OCI-LY1 (cell line): ENCODE results near the gene HMCN2.
"Not testable (repeated sequence)": the region's sequence is repeated elsewhere in the genome, so short reads cannot be mapped to it uniquely, and the experiment has no call there.

Experiments used
- H2AFZ ChIP-seq: fragments of 200-600 bp; sonication (generic), shearing (Covaris generic); 2 replicates; pipeline ENCODE4 v1.6.0; 2014; ENCODE audit warnings: antibody characterized with exemption, mild to moderate bottlenecking, low read length
- H3F3A ChIP-seq: fragments of 200-600 bp; sonication (generic), shearing (Covaris generic); 2 replicates; pipeline ENCODE4 v1.6.0; 2014; ENCODE audit warnings: mild to moderate bottlenecking, antibody characterized with exemption, low read length, moderate library complexity; ENCODE audit not compliant: insufficient read depth
- H3K27ac ChIP-seq: fragments of 200-600 bp; sonication (generic); 2 replicates; pipeline ENCODE4 v1.5.1; 2014; ENCODE audit warnings: low read length, mixed run types, mild to moderate bottlenecking, low read depth; ENCODE audit not compliant: poor library complexity, severe bottlenecking
- H3K27me3 ChIP-seq: fragments of 200-600 bp; sonication (generic); 2 replicates; pipeline ENCODE4 v1.6.0; 2014; ENCODE audit warnings: antibody characterized with exemption, mild to moderate bottlenecking, low read length, moderate library complexity; ENCODE audit not compliant: insufficient read depth
- H3K36me3 ChIP-seq: fragments of 200-600 bp; sonication (generic); 2 replicates; pipeline ENCODE4 v1.6.1; 2014; ENCODE audit warnings: mild to moderate bottlenecking, antibody characterized with exemption, low read length, moderate library complexity, mixed read lengths; ENCODE audit not compliant: insufficient read depth
- H3K4me1 ChIP-seq: fragments of 200-600 bp; sonication (generic); 2 replicates; pipeline ENCODE4 v1.5.1; 2014; ENCODE audit warnings: mild to moderate bottlenecking, low read length, moderate library complexity; ENCODE audit not compliant: insufficient read depth, severe bottlenecking
- H3K4me2 ChIP-seq: fragments of 200-600 bp; sonication (generic), shearing (Covaris generic); 2 replicates; pipeline ENCODE4 v1.6.1; 2014; ENCODE audit warnings: low read length
- H3K4me3 ChIP-seq: fragments of 200-600 bp; sonication (generic); 2 replicates; pipeline ENCODE4 v1.5.1; 2014; ENCODE audit warnings: low read length, low read depth, mild to moderate bottlenecking, mixed read lengths; ENCODE audit not compliant: poor library complexity, severe bottlenecking
- H3K79me2 ChIP-seq: fragments of 200-600 bp; shearing (Covaris generic); 2 replicates; pipeline ENCODE4 v1.6.1; 2016; ENCODE audit warnings: mixed run types, low read length, mixed read lengths; ENCODE audit not compliant: insufficient read depth
- H3K9ac ChIP-seq: fragments of 200-600 bp; sonication (generic), shearing (Covaris generic); 2 replicates; pipeline ENCODE4 v1.6.1; 2014; ENCODE audit warnings: mild to moderate bottlenecking, low read length, mixed read lengths
- H3K9me2 ChIP-seq: fragments of 200-600 bp; sonication (generic), shearing (Covaris generic); 2 replicates; pipeline ENCODE4 v1.6.1; 2014; ENCODE audit warnings: low read depth, mild to moderate bottlenecking, low read length, mixed read lengths
- H3K9me3 ChIP-seq: fragments of 200-600 bp; shearing (Covaris generic); 2 replicates; pipeline ENCODE4 v1.6.1; 2014; ENCODE audit warnings: low read length, mixed read lengths
- H4K20me1 ChIP-seq: fragments of 200-600 bp; sonication (generic), shearing (Covaris generic); 2 replicates; pipeline ENCODE4 v1.6.0; 2016; ENCODE audit warnings: mild to moderate bottlenecking, low read length; ENCODE audit not compliant: insufficient read depth
- CTCF ChIP-seq: fragments of 200-600 bp; sonication (generic), shearing (Covaris generic); IDR thresholded peaks from 2 replicates; pipeline ENCODE4 v1.5.1; 2017; ENCODE audit warnings: mild to moderate bottlenecking, antibody characterized with exemption, low read length, moderate library complexity, mixed read lengths
- EZH2 ChIP-seq: fragments of 200-600 bp; sonication (generic), shearing (Covaris generic); IDR thresholded peaks from 2 replicates; pipeline ENCODE4 v1.8.0; 2017; ENCODE audit warnings: borderline replicate concordance, mixed run types, mild to moderate bottlenecking, antibody characterized with exemption, low read length, moderate library complexity, mixed read lengths

The HMCN2 gene

GRCh38 chr9:130433168-130433946 lies 167.8 kb downstream of the HMCN2 start:
- H3F3A ChIP-seq: no peaks in the 10 kb centered on the region
- no peaks in the 10 kb centered on the region for H3K9me2 ChIP-seq
- H3K27me3 ChIP-seq: peaks cover 10% of the 10 kb centered on the region; the same call in 1 of the 2 replicates
- no peak overlapping the region for H3K4me3 ChIP-seq
- H3K36me3 ChIP-seq: no peaks in the 10 kb centered on the region
- no peak overlapping the region for H3K9ac ChIP-seq
- H2AFZ ChIP-seq: no peak overlapping the region
- H3K9me3 ChIP-seq: 0 out of 2 replicates have a peak, but pooled peaks cover 5% of the 10 kb centered on the region
- no peaks in the 10 kb centered on the region for H4K20me1 ChIP-seq
- no peaks in the 10 kb centered on the region for H3K79me2 ChIP-seq
- no peak overlapping the region for H3K4me2 ChIP-seq
- no peak overlapping the region for H3K27ac ChIP-seq
- H3K4me1 ChIP-seq: no peaks in the 10 kb centered on the region
- TF ChIP-seq CTCF (no peak), EZH2 (no peak)

GRCh38 chr9:130433947-130434262 lies 168.3 kb downstream of the HMCN2 start:
- H3K9me3 ChIP-seq: 0 out of 2 replicates have a peak, but pooled peaks cover 5% of the 10 kb centered on the region
- H3K79me2 ChIP-seq: no peaks in the 10 kb centered on the region
- H3K27me3 ChIP-seq: peaks cover 10% of the 10 kb centered on the region; the same call in 1 of the 2 replicates
- no peak overlapping the region for H3K9ac ChIP-seq
- no peak overlapping the region for H3K4me3 ChIP-seq
- no peaks in the 10 kb centered on the region for H4K20me1 ChIP-seq
- H3K4me1 ChIP-seq: no peaks in the 10 kb centered on the region
- TF ChIP-seq EZH2: no peak
- TF ChIP-seq CTCF: no peak
- no peak overlapping the region for H2AFZ ChIP-seq
- no peaks in the 10 kb centered on the region for H3K9me2 ChIP-seq
- H3K27ac ChIP-seq: no peak overlapping the region
- H3K4me2 ChIP-seq: no peak overlapping the region
- H3K36me3 ChIP-seq: no peaks in the 10 kb centered on the region
- no peaks in the 10 kb centered on the region for H3F3A ChIP-seq

GRCh38 chr9:130434656-130435055 lies 169.1 kb downstream of the HMCN2 start:
- H4K20me1 ChIP-seq, H3K79me2 ChIP-seq, H3K9me3 ChIP-seq, H3K27me3 ChIP-seq, H3K4me1 ChIP-seq, H3K27ac ChIP-seq, H3K36me3 ChIP-seq, H3K9ac ChIP-seq, H2AFZ ChIP-seq, H3K4me2 ChIP-seq, H3F3A ChIP-seq, H3K9me2 ChIP-seq, H3K4me3 ChIP-seq: not testable (repeated sequence)
